Measurements from ENCODE around the gene DERL3.

- no peak for TF ChIP-seq EZH2phosphoT487 (IDR thresholded peaks at IDR 0.05; ENCODE audit: insufficient read depth, low read depth)
- no peak for TF ChIP-seq EZH2 (IDR thresholded peaks at IDR 0.05; ENCODE audit: insufficient read depth, poor library complexity, severe bottlenecking)
These were observed 18.2 kb upstream of the DERL3 start for GRCh38 chr22:23856721-23857605.

Measured in GM23248 (cell line).